ENCODE measurements around the gene SEPTIN8. TPM values are rescaled to one million over a fixed set of nuclear protein-coding genes. Genes with fewer than 3 reads are reported as not detected.
A peak's percentile ranks its signal among the peaks of the same experiment; 100 is the strongest.

Gene SEPTIN8
- polyA plus RNA-seq, 4 donors = 14.6 to 38.8 (median 26.3) TPM

GRCh38 chr5:132742626-132743025 is 34.4 kb downstream of the SEPTIN8 start:
- Histone ChIP-seq H3K27me3 (ENCODE audit: control insufficient read depth in 3 of 3, insufficient read depth in 3 of 3, low read length in 3 of 3) (peaks cover 0 to 11% (median 0%) of the 10 kb centered on the region in 3 donors), H3K27ac (ENCODE audit: low read depth in 1 of 3, low read length in 2 of 3) (no peak overlapping the region), H3K4me1 (ENCODE audit: control insufficient read depth in 3 of 3, insufficient read depth in 2 of 3, low read depth in 1 of 3, low read length in 2 of 3) (peaks cover 0 to 6% (median 2%) of the 10 kb centered on the region in 3 donors), H3K9me3 (ENCODE audit: control insufficient read depth in 2 of 2, insufficient read depth in 1 of 2, low read depth in 1 of 2, low read length in 1 of 2) (peaks cover 0 to 5% of the 10 kb centered on the region in 2 donors), H3K36me3 (ENCODE audit: control insufficient read depth in 3 of 3, insufficient read depth in 2 of 3, low read depth in 1 of 3, low read length in 3 of 3) (no peaks in the 10 kb centered on the region), H3K4me3 (ENCODE audit: low read depth in 1 of 3, low read length in 3 of 3) (no peak overlapping the region)
- WGBS, 3 donors = 94 to 97% (median 94%) methylated on average over 5 of the region's 5 CpGs
- FAIRE-seq (no peak), DNase-seq (no peak)

GRCh38 chr5:132742158-132742557 is 34.9 kb downstream of the SEPTIN8 start:
- 89 to 98% (median 97%) methylated on average over 2 of the region's 2 CpGs for WGBS, 3 donors
- H3K27me3 ChIP-seq (ENCODE audit: control insufficient read depth in 3 of 3, insufficient read depth in 3 of 3, low read length in 3 of 3) = peaks cover 0 to 11% (median 0%) of the 10 kb centered on the region in 3 donors

GRCh38 chr5:132739232-132739631 is 37.8 kb downstream of the SEPTIN8 start:
- peaks cover 0 to 10% (median 2%) of the 10 kb centered on the region in 3 donors for H3K4me1 ChIP-seq (ENCODE audit: control insufficient read depth in 3 of 3, insufficient read depth in 2 of 3, low read depth in 1 of 3, low read length in 2 of 3)
- H3K4me3 ChIP-seq (ENCODE audit: low read depth in 1 of 3, low read length in 3 of 3) = no peak overlapping the region
- no peaks in the 10 kb centered on the region for H3K36me3 ChIP-seq (ENCODE audit: control insufficient read depth in 3 of 3, insufficient read depth in 2 of 3, low read depth in 1 of 3, low read length in 3 of 3)
- peaks cover 0 to 5% of the 10 kb centered on the region in 2 donors for H3K9me3 ChIP-seq (ENCODE audit: control insufficient read depth in 2 of 2, insufficient read depth in 1 of 2, low read depth in 1 of 2, low read length in 1 of 2)
- FAIRE-seq (no peak), DNase-seq (no peak)
- H3K27ac ChIP-seq (ENCODE audit: low read depth in 1 of 3, low read length in 2 of 3) = no peak overlapping the region
- 76 to 88% (median 77%) methylated on average over 1 of the region's 1 CpG for WGBS, 3 donors
- H3K27me3 ChIP-seq (ENCODE audit: control insufficient read depth in 3 of 3, insufficient read depth in 3 of 3, low read length in 3 of 3) = peaks cover 0 to 7% (median 0%) of the 10 kb centered on the region in 3 donors

More at GRCh38 chr5:132742158-132742557, 34.9 kb downstream of the SEPTIN8 start:
- H3K4me3 ChIP-seq (ENCODE audit: low read depth in 1 of 3, low read length in 3 of 3) = no peak overlapping the region
- H3K36me3 ChIP-seq (ENCODE audit: control insufficient read depth in 3 of 3, insufficient read depth in 2 of 3, low read depth in 1 of 3, low read length in 3 of 3) = no peaks in the 10 kb centered on the region
- peaks cover 0 to 5% of the 10 kb centered on the region in 2 donors for H3K9me3 ChIP-seq (ENCODE audit: control insufficient read depth in 2 of 2, insufficient read depth in 1 of 2, low read depth in 1 of 2, low read length in 1 of 2)
- no peak for DNase-seq
- H3K4me1 ChIP-seq (ENCODE audit: control insufficient read depth in 3 of 3, insufficient read depth in 2 of 3, low read depth in 1 of 3, low read length in 2 of 3) = peaks cover 0 to 6% (median 2%) of the 10 kb centered on the region in 3 donors
- FAIRE-seq = no peak
- H3K27ac ChIP-seq (ENCODE audit: low read depth in 1 of 3, low read length in 2 of 3) = no peak overlapping the region

GRCh38 chr5:132737982-132738681 is 38.9 kb downstream of the SEPTIN8 start:
- peaks cover 0 to 10% (median 2%) of the 10 kb centered on the region in 3 donors for H3K4me1 ChIP-seq (ENCODE audit: control insufficient read depth in 3 of 3, insufficient read depth in 2 of 3, low read depth in 1 of 3, low read length in 2 of 3)
- peak overlapping the region in 1 of 3 donors; percentile 60 for H3K4me3 ChIP-seq (ENCODE audit: low read depth in 1 of 3, low read length in 3 of 3)
- H3K27me3 ChIP-seq (ENCODE audit: control insufficient read depth in 3 of 3, insufficient read depth in 3 of 3, low read length in 3 of 3) = peaks cover 0 to 7% (median 0%) of the 10 kb centered on the region in 3 donors
- H3K27ac ChIP-seq (ENCODE audit: low read depth in 1 of 3, low read length in 2 of 3) = peak overlapping the region in 1 of 3 donors; percentile 78
- peaks cover 0 to 3% (median 0%) of the 10 kb centered on the region in 3 donors for H3K36me3 ChIP-seq (ENCODE audit: control insufficient read depth in 3 of 3, insufficient read depth in 2 of 3, low read depth in 1 of 3, low read length in 3 of 3)
- FAIRE-seq (no peak), DNase-seq (no peak)
- peaks cover 0 to 5% of the 10 kb centered on the region in 2 donors for H3K9me3 ChIP-seq (ENCODE audit: control insufficient read depth in 2 of 2, insufficient read depth in 1 of 2, low read depth in 1 of 2, low read length in 1 of 2)
- WGBS, 3 donors = 60 to 72% (median 70%) methylated on average over 9 of the region's 9 CpGs

DNA sequence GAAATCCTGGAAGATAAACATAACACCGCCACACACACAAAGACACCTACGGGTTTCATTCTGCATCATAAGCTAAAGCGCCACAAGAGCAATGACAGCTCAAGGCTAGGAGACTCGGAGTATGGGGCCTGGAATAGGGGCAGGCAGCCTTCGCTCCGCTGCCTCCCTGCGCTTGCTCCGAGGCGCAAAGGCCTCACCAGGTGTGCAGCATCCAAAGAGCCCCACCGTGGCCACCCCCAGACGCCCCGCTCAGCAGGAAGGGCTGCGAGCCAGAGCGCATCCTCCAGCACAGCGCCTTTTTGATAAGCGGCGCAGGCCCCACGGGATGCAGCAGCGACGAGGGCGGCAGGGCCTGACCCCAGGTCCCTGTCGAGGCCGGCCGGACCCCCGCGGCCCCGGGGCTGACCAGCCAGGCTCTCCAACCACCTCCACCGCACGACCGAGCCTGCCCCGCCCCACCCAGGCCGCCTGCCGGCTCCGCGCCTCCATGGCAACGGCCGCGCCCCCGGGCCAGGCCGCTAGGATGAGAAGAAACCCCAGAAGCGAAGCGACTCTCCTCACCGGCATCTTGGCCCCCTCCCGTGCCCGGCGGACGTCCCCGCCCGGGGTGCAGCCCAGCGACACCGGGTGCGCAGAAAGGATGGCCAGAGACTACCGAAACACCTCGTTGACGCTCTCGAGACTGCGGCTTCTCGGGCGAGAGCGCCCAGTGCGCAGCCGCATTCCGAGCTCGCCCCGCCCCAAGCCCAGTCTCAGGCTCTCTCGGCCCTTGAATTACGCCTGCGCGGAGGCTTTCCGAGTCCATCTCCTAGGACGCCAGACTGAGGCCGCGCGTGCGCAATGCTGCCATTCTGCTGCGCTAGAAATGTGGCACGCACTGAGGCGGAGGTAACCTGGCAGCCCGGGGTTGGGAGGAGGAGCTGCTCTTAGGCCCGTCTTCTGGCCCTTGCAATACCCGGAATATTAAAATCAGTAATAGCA is 39.9 kb downstream of the SEPTIN8 start, which contains the start of gene KIF3A:
KIF3A (minus strand) TSS at position 694 of the 981 bp plus-strand sequence; CDS start at position 567, 127 bp downstream.
- peaks cover 0 to 6% (median 0%) of the 10 kb centered on the region in 3 donors for H3K27me3 ChIP-seq (ENCODE audit: control insufficient read depth in 3 of 3, insufficient read depth in 3 of 3, low read length in 3 of 3)
- WGBS, 3 donors = 1% methylated on average over 75 to 81 of the region's 81 CpGs
- FAIRE-seq (no peak), DNase-seq (peak; percentile 97 to 99)
- peak within 1 kb of the TSS; percentile 50 to 78 (median 70) for H3K27ac ChIP-seq (ENCODE audit: low read depth in 1 of 3, low read length in 2 of 3)
- H3K36me3 ChIP-seq (ENCODE audit: control insufficient read depth in 3 of 3, insufficient read depth in 2 of 3, low read depth in 1 of 3, low read length in 3 of 3) = peaks cover 0 to 3% (median 0%) of the 10 kb centered on the region in 3 donors
- peaks cover 0 to 10% (median 2%) of the 10 kb centered on the region in 3 donors for H3K4me1 ChIP-seq (ENCODE audit: control insufficient read depth in 3 of 3, insufficient read depth in 2 of 3, low read depth in 1 of 3, low read length in 2 of 3)
- no peaks in the 10 kb centered on the region for H3K9me3 ChIP-seq (ENCODE audit: control insufficient read depth in 2 of 2, insufficient read depth in 1 of 2, low read depth in 1 of 2, low read length in 1 of 2)
- peak within 1 kb of the TSS; percentile 60 to 89 (median 86) for H3K4me3 ChIP-seq (ENCODE audit: low read depth in 1 of 3, low read length in 3 of 3)

GRCh38 chr5:132734687-132735086 is 42.4 kb downstream of the SEPTIN8 start:
- peaks cover 0 to 7% (median 0%) of the 10 kb centered on the region in 3 donors for H3K36me3 ChIP-seq (ENCODE audit: control insufficient read depth in 3 of 3, insufficient read depth in 2 of 3, low read depth in 1 of 3, low read length in 3 of 3)
- H3K27me3 ChIP-seq (ENCODE audit: control insufficient read depth in 3 of 3, insufficient read depth in 3 of 3, low read length in 3 of 3) = peaks cover 0 to 4% (median 0%) of the 10 kb centered on the region in 3 donors
- H3K27ac ChIP-seq (ENCODE audit: low read depth in 1 of 3, low read length in 2 of 3) = no peak overlapping the region
- H3K4me1 ChIP-seq (ENCODE audit: control insufficient read depth in 3 of 3, insufficient read depth in 2 of 3, low read depth in 1 of 3, low read length in 2 of 3) = peaks cover 0 to 10% (median 2%) of the 10 kb centered on the region in 3 donors
- no peak overlapping the region for H3K4me3 ChIP-seq (ENCODE audit: low read depth in 1 of 3, low read length in 3 of 3)
- no peak for DNase-seq
- WGBS, 3 donors = 26 to 67% (median 39%) methylated on average over 2 of the region's 2 CpGs
- H3K9me3 ChIP-seq (ENCODE audit: control insufficient read depth in 2 of 2, insufficient read depth in 1 of 2, low read depth in 1 of 2, low read length in 1 of 2) = no peaks in the 10 kb centered on the region
- no peak for FAIRE-seq

- no peak for FAIRE-seq
- peaks cover 0 to 10% (median 2%) of the 10 kb centered on the region in 3 donors for H3K4me1 ChIP-seq (ENCODE audit: control insufficient read depth in 3 of 3, insufficient read depth in 2 of 3, low read depth in 1 of 3, low read length in 2 of 3)
- WGBS, 3 donors = 82 to 86% (median 83%) methylated on average over 2 of the region's 2 CpGs
Measured at GRCh38 chr5:132733499-132734148, 43.4 kb downstream of the SEPTIN8 start.

More at GRCh38 chr5:132733499-132734148, 43.4 kb downstream of the SEPTIN8 start:
- Histone ChIP-seq H3K36me3 (ENCODE audit: control insufficient read depth in 3 of 3, insufficient read depth in 2 of 3, low read depth in 1 of 3, low read length in 3 of 3) (peaks cover 0 to 7% (median 0%) of the 10 kb centered on the region in 3 donors), H3K9me3 (ENCODE audit: control insufficient read depth in 2 of 2, insufficient read depth in 1 of 2, low read depth in 1 of 2, low read length in 1 of 2) (no peaks in the 10 kb centered on the region), H3K27ac (ENCODE audit: low read depth in 1 of 3, low read length in 2 of 3) (no peak overlapping the region), H3K27me3 (ENCODE audit: control insufficient read depth in 3 of 3, insufficient read depth in 3 of 3, low read length in 3 of 3) (peaks cover 0 to 4% (median 0%) of the 10 kb centered on the region in 3 donors), H3K4me3 (ENCODE audit: low read depth in 1 of 3, low read length in 3 of 3) (no peak overlapping the region)
- no peak for DNase-seq

All from small intestine (tissue), 7 donors.